Left cardiac atrium (tissue), 4 donors: ENCODE results near the gene SOWAHD. TPM values are rescaled to one million over a fixed set of nuclear protein-coding genes. Genes with fewer than 3 reads are reported as not detected.
"Not testable (repeated sequence)": the region's sequence is repeated elsewhere in the genome, so short reads cannot be mapped to it uniquely, and the experiment has no call there.

Experiments
- ATAC-seq, 2 donors: fragments of 200-7000 bp; cut with Tn5 transposase; one replicate each; pipeline ENCODE4 v1.9.1; 2020; ENCODE audit warnings: mild to moderate bottlenecking in 2 of 2, moderate library complexity in 2 of 2
- DNase-seq: peaks from one replicate; pipeline ENCODE4 v3.0.0-alpha.2; 2020
- intact Hi-C, 2 donors: fragments of 100-400 bp; cut with DNase I; formaldehyde crosslinking; loops; one replicate each; pipeline versions ENCODE4 v1.14.1 to v1.15.1; 2022 to 2023
- long read RNA-seq: library from polyadenylated mRNA; unstranded; transcript quantifications from one replicate; pipeline ENCODE4 v2.0.0, GENCODE V29; 2021
- total RNA-seq, 2 donors: library from RNA; stranded (reverse); fragmentation: NEBNext Ultra II Directional; extraction: Animal tissue kit (Norgen Biotek cat#: 25700); gene quantifications; one replicate each; pipeline ENCODE4 v1.2.1, GENCODE V29; 2021
- donor health status: DM: no; HTN: yes; CAD: no.
- donor health status: DM: no; HTN: yes; CAD: no; lungs with severe emphysema.
- donor health status: DM: yes; HTN: yes; CAD: no.
- donor health status: Dilated cardiomyopathy.

The SOWAHD gene
- under 1 TPM; 0.16 to 0.32 TPM for total RNA-seq
- long read RNA-seq: 0 reads

- intact Hi-C loops: no loop called here
- ATAC-seq (peak; percentile 69 to 75), DNase-seq (peak; percentile 40)
Observed at GRCh38 chrX:119757979-119758730, at the start of gene SOWAHD. TSS of gene SOWAHD (plus strand) at chrX:119758588. CDS start at chrX:119758668, 80 bp downstream.

GRCh38 chrX:119708936-119709335, 49.5 kb upstream of the SOWAHD start:
- ATAC-seq: no peak

GRCh38 chrX:119709630-119710029, 48.8 kb upstream of the SOWAHD start:
- no peak for ATAC-seq
- intact Hi-C loops: no loop called here
- no peak for DNase-seq

More at GRCh38 chrX:119708936-119709335, 49.5 kb upstream of the SOWAHD start:
- intact Hi-C loops: no loop called here
- no peak for DNase-seq

GRCh38 chrX:119721487-119721886, 36.9 kb upstream of the SOWAHD start:
- DNase-seq: no peak
- intact Hi-C loops: loop anchor here in 1 of 2 donors (10.0 kb wide), 1 partner anchor 107 kb away; no protein-coding TSS in a partner anchor
- no peak for ATAC-seq

- no peak for ATAC-seq
- intact Hi-C loops: loop anchor here in 1 of 2 donors (10.0 kb wide), 1 partner anchor 107 kb away; no protein-coding TSS in a partner anchor
- DNase-seq: no peak
Observed at GRCh38 chrX:119721926-119722325, 36.5 kb upstream of the SOWAHD start.

GRCh38 chrX:119726900-119727555, 31.4 kb upstream of the SOWAHD start:
- DNase-seq (no peak), ATAC-seq (no peak)
- intact Hi-C loops: loop anchor here in 1 of 2 donors (10.0 kb wide), 1 partner anchor 112 kb away; no protein-coding TSS in a partner anchor

- intact Hi-C loops: loop anchor here in 1 of 2 donors (10.0 kb wide), 1 partner anchor 114 kb away; no protein-coding TSS in a partner anchor
- DNase-seq: no peak
- no peak for ATAC-seq
Observed at GRCh38 chrX:119728487-119728886, 29.9 kb upstream of the SOWAHD start.

GRCh38 chrX:119729408-119730201, 28.8 kb upstream of the SOWAHD start:
- ATAC-seq: peak; percentile 47 to 49
- intact Hi-C loops: loop anchor here (5.0 to 10.0 kb wide), 3 partner anchors 115 to 215 kb away; partner anchors contain the start of gene NKRF (in 1 of the 2)
- DNase-seq: peak; percentile 39

GRCh38 chrX:119734897-119735339, 23.5 kb upstream of the SOWAHD start:
- intact Hi-C loops: loop anchor here (5.0 to 10.0 kb wide), 2 partner anchors 128 to 220 kb away; partner anchors contain the start of gene NKRF (in 1 of the 2)
- DNase-seq (peak; percentile 73), ATAC-seq (peak; percentile 73 to 82)

- ATAC-seq (no peak), DNase-seq (no peak)
- intact Hi-C loops: loop anchor here (10.0 kb wide), 1 partner anchor 221 kb away; no protein-coding TSS in a partner anchor
Observed at GRCh38 chrX:119735467-119735866, 22.9 kb upstream of the SOWAHD start.

GRCh38 chrX:119736206-119736764, 22.1 kb upstream of the SOWAHD start:
- ATAC-seq: no peak
- intact Hi-C loops: loop anchor here (10.0 kb wide), 1 partner anchor 221 kb away; no protein-coding TSS in a partner anchor

GRCh38 chrX:119738742-119739141, 19.6 kb upstream of the SOWAHD start:
- DNase-seq: no peak
- no peak for ATAC-seq
- intact Hi-C loops: loop anchor here (10.0 kb wide), 1 partner anchor 224 kb away; no protein-coding TSS in a partner anchor

More at GRCh38 chrX:119736206-119736764, 22.1 kb upstream of the SOWAHD start:
- no peak for DNase-seq

GRCh38 chrX:119745283-119745848, 13.0 kb upstream of the SOWAHD start:
- intact Hi-C loops: no loop called here
- DNase-seq: no peak
- no peak for ATAC-seq

- ATAC-seq, DNase-seq, intact Hi-C loops: not testable (repeated sequence)
Observed at GRCh38 chrX:119750131-119750530, 8.3 kb upstream of the SOWAHD start.

GRCh38 chrX:119750751-119751150, 7.6 kb upstream of the SOWAHD start:
- DNase-seq, intact Hi-C loops, ATAC-seq: not testable (repeated sequence)

- ATAC-seq: no peak
- no peak for DNase-seq
- intact Hi-C loops: no loop called here
Observed at GRCh38 chrX:119753001-119753400, 5.4 kb upstream of the SOWAHD start.

- ATAC-seq (no peak), DNase-seq (no peak)
- intact Hi-C loops: no loop called here
Observed at GRCh38 chrX:119753639-119754257, 4.6 kb upstream of the SOWAHD start.
